Embryonic facial prominence (tissue), 1 donor: ENCODE results near the gene TNIK.

Source experiments
- DNase-seq: peaks from one replicate; pipeline ENCODE4 v3.0.0-alpha.2; 2016; ENCODE audit errors: extremely low spot score

Gene TNIK

DNA sequence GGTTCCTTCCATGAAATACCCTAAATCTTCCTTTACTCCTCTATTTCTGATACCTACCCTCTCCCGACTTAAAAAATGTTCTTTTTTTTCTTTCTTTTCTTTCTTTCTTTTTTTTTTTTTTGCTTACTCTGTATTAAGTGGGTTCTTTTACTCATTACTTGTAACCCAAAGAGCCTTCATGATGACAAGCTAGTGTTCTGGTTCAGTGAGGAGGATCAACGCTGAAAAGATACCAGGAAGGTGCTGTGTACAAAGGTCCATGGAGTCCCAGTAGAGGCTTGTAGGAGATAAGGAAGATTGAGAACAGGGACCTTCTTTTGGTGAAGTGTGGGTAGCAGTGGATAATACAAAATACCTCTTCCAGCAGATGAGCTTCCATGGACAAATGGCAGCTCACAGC is 369.9 kb downstream of the TNIK start:
- no peak for DNase-seq

DNA sequence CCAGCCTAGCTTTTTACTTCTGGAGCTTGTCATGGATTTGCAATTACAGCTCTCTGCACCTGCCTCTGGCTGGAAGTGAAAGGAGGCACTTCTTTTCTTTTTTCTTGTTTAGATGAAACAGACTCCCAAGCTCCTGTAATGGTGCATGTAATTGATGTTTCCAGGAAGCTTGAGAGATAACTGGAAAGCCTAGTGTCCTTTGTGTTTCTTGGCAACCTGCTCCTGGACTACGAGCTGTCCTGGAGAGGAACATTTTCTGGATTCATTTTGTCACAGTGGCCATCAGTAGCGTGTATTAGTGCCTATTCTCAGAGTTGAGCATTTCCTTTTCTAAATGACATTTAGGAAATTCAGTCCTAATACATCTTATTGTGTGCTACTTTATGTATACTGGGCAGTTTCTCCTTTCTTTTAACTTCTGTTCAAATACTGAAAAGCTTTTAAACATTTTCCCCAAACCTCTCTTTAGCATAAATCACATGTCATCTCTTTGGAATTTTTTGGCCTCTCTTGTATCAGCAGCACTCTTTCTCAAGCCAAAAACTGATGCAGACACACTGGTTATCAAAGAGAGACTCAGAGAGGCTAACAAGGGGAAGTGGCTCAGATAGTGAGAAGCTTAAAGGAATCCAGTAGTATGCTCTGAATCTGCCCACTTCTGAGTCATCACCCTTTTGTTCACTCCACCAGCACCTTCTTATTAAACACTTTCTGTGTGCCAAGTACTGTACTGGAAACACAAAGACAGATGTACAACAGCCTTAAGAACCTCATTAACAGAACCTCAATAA is 371.0 kb downstream of the TNIK start:
- no peak for DNase-seq

DNA sequence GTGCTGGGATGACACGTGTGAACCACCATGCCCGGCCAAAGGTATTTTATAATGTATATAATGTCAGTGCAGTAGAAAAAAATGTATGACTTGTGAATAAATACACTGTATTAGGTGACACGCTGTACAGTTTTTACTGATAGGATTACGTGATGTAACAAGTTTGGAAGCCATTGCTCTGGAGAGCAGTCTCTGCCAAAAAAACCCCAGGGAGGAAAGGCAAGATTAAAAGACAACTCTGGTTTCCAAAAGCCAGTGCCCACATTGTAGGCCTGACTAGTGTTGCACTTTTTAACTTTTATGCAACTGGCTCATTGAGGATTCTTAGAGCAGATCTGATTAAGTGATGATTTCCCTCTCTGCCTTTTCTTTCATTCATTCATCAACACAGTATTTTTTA is 371.7 kb downstream of the TNIK start:
- no peak for DNase-seq

- no peak for DNase-seq
Observed at GRCh38 chr3:171086914-171087313, 373.3 kb downstream of the TNIK start.

- no peak for DNase-seq
Observed at GRCh38 chr3:171077261-171077660, 382.9 kb downstream of the TNIK start.

DNA sequence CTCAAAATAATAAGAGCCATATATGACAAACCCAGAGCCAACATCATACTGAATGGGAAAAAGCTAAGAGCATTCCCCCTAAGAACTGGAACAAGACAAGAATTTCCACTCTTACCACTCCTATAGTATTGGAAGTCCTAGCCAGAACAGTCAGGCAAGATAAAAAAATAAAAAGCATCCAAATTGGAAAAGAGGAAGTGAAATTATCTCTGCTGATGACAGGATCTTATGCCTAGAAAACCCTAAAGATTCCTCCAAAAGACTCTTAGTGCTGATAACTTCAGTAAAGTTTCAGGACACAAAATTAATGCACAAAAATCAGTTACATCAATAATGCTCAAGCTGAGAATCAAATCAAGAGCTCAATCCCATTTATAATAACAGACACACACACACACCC is 387.8 kb downstream of the TNIK start:
- DNase-seq = no peak

DNA sequence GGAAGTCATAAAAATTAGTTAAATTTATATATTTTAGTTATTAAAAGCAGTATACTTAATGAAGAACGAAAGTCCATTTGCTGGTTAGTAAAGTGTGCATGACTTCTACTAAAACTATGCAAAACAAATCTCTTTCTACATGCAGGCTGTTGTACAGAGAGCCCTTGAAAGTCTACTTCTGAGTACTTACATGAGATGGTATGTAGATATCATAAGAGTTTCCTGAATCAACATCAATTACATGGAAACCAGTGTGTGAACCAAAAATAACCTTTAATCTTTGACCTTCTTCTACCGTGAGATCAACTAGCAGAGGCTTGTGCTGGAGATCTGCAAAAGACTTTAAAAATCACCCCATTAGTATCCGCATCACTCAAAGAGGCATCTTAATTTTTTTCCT is 391.5 kb downstream of the TNIK start:
- DNase-seq = no peak

- no peak for DNase-seq
Observed at GRCh38 chr3:171066206-171066605, 394.0 kb downstream of the TNIK start.

DNA sequence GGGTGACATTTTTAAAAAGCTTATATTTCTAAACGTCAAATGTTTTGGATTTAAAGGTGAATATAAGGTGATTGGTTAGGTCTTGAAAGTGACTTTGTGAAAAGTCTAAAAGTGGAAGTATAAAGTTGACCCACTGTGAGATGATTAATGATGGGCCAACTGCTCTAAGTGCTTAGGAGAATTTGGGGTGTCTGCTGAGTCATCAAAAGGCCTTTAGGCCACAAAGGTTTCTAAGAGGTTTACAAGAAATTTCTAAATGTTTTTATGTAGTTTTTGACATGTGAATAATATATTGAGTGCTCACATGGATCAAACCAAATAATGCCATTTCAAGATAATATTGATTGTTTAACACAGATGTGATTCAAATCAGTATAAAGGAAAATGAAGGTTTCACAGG is 394.5 kb downstream of the TNIK start:
- no peak for DNase-seq

DNA sequence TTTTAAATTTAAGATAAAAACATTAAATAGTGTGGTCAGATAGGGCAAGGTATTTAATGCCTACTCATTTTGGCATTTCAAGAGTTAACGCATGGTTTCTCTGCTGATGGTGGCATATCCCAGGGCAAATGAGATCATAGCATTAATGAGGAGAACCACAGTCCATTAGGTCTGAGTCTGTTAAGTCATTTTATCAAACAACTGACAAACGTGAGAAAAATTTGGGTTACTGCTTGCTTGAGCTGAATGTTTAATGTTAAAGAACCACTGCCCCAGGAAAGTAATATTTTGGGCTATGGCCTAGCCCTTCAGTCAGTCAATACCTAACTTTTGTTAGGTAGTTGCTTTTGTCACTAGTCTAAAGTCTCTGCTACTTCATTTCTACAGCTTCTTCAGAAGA is 395.7 kb downstream of the TNIK start:
- DNase-seq = no peak

- DNase-seq = no peak
Observed at GRCh38 chr3:171061749-171062148, 398.5 kb downstream of the TNIK start.

GRCh38 chr3:171059978-171060377 is 400.2 kb downstream of the TNIK start:
- DNase-seq = no peak

- no peak for DNase-seq
Observed at GRCh38 chr3:171058873-171059603, 401.2 kb downstream of the TNIK start.

DNA sequence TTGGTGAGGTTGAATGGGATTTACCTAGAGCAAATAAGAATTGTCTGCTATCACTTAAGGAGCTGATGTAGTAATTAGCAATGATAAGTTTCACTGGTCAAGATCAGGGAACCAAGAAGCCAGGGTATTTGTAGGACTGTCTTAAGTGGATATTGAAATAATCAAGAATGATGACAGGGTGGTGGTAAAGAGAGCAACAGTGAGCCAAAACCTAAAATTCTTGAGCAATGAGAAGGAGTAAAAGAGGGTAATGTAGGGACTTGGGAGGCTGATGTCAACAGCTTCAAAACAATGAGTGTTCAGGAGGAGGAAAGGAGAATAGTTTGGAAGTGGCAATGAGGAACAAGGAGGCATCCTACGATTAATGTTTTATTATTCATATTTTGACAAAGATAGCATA is 402.1 kb downstream of the TNIK start:
- no peak for DNase-seq

- no peak for DNase-seq
Observed at GRCh38 chr3:171057072-171057471, 403.1 kb downstream of the TNIK start.

GRCh38 chr3:171056528-171056927 is 403.7 kb downstream of the TNIK start:
- DNase-seq = no peak

DNA sequence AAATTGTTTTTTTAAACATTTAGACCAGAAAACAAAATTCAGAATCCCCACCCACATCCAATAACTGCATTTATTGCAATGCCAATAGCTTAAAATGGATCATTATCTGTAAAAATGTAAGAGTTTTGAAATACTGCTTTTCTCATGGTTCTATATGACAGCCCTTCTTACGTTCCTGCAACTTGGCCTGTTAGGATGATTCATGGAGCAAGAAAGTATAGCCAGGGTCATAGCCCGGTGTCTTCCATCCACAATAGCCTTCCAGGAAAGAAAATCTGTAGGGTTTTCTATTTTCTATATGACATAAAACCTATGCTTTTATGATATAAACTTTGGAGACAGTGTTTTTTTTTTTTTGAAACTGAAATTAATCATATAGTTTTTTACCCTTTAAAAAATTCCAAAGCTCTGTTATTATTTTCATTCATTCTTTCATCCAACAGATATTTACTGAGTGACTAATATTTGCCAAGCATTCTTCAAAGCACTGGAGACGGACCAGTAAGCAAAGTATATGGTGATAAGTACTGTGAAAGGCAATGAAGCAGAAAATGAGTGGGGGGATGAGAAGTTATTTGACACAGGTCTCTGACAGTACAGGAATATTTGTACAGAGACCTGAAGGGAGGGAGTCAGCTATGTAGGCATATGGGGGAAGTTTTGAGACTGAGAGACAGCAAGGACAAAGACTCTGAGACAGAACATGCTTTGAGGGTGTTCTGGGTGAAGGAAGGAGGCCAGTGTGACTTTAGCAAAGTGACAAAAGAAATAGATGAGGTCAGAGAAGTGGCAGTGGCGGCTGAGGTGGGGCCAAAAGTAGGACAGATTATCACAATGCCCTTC is 404.6 kb downstream of the TNIK start:
- DNase-seq = no peak

DNA sequence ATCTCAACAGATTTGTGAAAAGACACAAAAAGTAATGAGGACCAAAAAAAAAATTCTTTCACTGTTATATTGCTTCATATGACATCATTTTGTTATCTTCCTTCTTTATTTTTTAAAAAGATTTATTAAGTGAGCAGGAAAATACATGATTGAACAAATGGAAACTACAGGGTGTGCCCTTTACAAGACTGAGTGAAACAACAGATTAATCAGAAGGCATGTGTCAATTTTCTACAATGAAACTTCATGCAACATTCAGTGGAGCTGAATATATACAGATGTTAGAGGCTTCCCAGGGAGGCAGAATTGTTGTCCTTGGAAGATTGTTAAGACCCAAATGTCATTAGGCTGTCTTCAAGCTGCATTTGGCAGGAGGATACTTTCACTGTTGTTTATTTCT is 405.3 kb downstream of the TNIK start:
- no peak for DNase-seq

GRCh38 chr3:171054231-171054630 is 406.0 kb downstream of the TNIK start:
- no peak for DNase-seq

DNA sequence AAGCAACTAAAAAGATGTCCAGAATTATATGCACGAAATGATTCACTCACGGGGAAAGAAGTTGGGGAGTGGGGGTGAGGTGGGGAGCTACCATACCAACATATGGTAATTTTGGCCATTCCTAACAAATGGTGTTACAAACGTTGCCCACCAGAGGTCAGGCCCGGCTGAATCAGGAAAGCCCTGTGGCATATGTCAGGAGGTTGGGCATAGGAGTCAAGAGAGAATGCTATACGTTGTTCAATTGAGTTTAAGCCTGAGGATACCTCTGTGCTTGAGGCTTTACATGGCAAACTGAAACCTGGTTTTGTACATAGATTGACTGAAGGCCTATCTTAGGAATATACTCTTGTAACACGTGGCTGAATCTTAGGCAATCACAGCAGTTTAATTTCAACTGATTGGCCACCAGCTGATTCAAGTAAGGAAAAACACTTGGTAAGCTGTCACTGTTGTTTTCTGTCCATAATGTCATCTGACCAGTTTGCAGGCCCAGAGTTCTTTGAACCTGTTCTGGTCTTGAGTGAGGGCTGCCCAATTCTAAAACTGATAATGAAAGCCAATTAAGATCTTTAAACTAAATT is 410.3 kb downstream of the TNIK start:
- DNase-seq = no peak

- no peak for DNase-seq
Observed at GRCh38 chr3:171046760-171047159, 413.4 kb downstream of the TNIK start.
